AG09309 (cell line): ENCODE data around the gene RMI2.

Source experiments
- DNase-seq: peaks from one replicate; pipeline ENCODE4 v3.0.0-alpha.2; 2010; ENCODE audit warnings: low read depth
- H3K4me3 ChIP-seq: 2 replicates; pipeline ENCODE4 v1.5.1; 2011; ENCODE audit warnings: mild to moderate bottlenecking, low read depth, low read length, moderate library complexity; ENCODE audit not compliant: control insufficient read depth
- TF ChIP-seq, protein P1 (sequence below): IDR thresholded peaks from 2 replicates; pipeline ENCODE4 v1.5.1; 2011; ENCODE audit warnings: mild to moderate bottlenecking, low read depth, low read length, inconsistent platforms; ENCODE audit not compliant: insufficient read depth, control insufficient read depth; ENCODE audit errors: missing control alignments

Gene RMI2

DNA sequence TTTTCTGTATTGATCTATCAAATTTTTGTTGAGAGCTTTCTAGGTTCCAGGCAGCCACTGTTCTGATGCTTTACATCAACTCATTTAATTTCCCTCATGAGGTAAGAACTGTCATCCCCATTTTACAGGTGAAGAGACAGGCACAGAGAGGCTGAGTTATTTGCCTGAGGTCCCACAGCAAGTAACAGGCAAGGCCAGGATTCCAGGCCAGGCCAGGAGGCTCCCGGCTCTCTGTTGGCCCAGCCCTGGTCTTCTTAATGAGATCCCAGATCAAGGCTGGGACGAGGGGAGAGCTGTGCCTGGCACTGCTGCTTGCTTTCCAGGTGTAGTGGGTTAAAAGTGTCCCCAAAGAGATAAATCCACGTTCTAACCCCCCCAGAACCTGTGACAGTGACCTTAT, 22.4 kb upstream of the RMI2 start:
- TF ChIP-seq, protein P1, sequence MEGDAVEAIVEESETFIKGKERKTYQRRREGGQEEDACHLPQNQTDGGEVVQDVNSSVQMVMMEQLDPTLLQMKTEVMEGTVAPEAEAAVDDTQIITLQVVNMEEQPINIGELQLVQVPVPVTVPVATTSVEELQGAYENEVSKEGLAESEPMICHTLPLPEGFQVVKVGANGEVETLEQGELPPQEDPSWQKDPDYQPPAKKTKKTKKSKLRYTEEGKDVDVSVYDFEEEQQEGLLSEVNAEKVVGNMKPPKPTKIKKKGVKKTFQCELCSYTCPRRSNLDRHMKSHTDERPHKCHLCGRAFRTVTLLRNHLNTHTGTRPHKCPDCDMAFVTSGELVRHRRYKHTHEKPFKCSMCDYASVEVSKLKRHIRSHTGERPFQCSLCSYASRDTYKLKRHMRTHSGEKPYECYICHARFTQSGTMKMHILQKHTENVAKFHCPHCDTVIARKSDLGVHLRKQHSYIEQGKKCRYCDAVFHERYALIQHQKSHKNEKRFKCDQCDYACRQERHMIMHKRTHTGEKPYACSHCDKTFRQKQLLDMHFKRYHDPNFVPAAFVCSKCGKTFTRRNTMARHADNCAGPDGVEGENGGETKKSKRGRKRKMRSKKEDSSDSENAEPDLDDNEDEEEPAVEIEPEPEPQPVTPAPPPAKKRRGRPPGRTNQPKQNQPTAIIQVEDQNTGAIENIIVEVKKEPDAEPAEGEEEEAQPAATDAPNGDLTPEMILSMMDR = no peak
- H3K4me3 ChIP-seq = no peak overlapping the region
- no peak for DNase-seq

- DNase-seq = no peak
- TF ChIP-seq, protein P1 = no peak
- H3K4me3 ChIP-seq = no peak overlapping the region
Observed at GRCh38 chr16:11323551-11324336, 21.5 kb upstream of the RMI2 start.

DNA sequence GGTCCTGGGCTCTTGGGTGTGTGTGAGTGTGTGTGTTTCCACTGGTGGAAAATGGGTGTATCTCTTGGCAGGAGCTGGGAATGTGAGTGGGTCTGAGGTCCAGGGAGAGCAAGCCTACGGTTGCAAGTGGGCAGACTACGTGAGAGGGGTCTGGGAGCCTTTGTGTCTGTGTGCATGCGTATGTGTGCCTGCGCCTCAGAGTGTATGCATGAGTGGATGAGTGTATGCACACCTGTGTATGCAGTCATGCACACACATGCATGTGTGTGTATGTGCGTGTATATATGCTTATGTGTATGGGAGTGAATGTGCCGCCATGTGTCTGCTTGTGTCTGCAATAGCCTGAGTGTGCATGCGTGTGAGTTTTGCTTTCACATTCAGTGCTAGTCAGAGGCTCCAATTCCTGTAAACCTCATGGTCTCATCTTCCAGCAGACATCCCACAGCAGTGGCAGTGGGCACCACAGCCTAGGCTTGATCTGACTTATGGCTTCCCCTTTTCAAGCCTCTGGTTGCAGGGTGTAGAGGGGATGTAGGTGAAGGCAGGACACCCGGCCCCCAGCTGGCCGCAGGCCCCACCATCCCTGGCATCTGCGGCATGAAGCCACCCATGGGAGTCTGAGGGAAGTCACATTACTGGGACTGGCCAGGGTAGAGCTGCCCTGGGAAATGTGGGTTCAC, 19.7 kb upstream of the RMI2 start:
- no peak for DNase-seq
- TF ChIP-seq, protein P1 = no peak
- H3K4me3 ChIP-seq = no peak overlapping the region

GRCh38 chr16:11326084-11326736, 19.0 kb upstream of the RMI2 start:
- no peak for DNase-seq
- TF ChIP-seq, protein P1 = no peak
- H3K4me3 ChIP-seq = no peak overlapping the region

DNA sequence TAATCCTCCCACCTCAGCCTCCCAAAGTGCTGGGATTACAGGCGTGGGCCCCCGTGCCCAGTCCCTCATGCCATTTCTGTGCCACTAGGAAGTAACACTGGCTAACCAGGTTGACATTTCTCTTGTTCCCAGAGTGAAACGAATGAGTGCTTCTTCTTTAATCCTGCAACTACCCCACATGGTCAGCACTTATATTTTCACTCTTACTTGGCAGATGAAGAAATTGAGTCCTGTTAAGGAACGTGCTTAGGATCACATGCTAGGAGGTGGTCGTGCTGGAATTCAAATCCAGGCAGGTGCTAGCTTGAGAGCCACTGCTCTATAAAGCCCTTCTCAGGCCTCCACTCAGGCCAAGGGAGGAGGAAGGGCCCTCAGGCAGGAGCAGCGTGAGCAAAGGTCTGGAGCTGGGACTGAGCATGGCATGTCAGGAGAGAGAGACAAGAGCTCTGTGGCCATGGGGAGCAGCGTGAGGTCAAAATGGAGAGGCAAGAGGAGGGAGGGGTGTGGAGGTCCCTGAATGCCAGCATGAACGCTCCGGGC, 18.5 kb upstream of the RMI2 start:
- H3K4me3 ChIP-seq = no peak overlapping the region
- no peak for DNase-seq
- TF ChIP-seq, protein P1 = no peak

GRCh38 chr16:11327277-11328171, 17.7 kb upstream of the RMI2 start:
- no peak overlapping the region for H3K4me3 ChIP-seq
- no peak for DNase-seq
- TF ChIP-seq, protein P1 = no peak
